HG02678 (cell line): ENCODE measurements around the gene FOXJ1.
"Not testable (repeated sequence)": the region's sequence is repeated elsewhere in the genome, so short reads cannot be mapped to it uniquely, and the experiment has no call there.

Experiments used
- ATAC-seq: cut with Tn5 transposase; IDR thresholded peaks from one replicate; pipeline ENCODE4 v1.9.1; 2021; ENCODE audit warnings: mild to moderate bottlenecking, moderate library complexity; ENCODE audit not compliant: unreplicated experiment

Gene FOXJ1

GRCh38 chr17:76141212-76142038, at the start of gene FOXJ1:
Gene FOXJ1 (minus strand): TSS chr17:76141245. CDS start chr17:76140395, 850 bp downstream.
- peak; percentile 79 for ATAC-seq

GRCh38 chr17:76189741-76190140, 48.7 kb upstream of the FOXJ1 start:
- ATAC-seq, result no peak

- ATAC-seq, result no peak
These were observed 48.2 kb upstream of the FOXJ1 start for GRCh38 chr17:76189247-76189646.

GRCh38 chr17:76188213-76189016, 47.4 kb upstream of the FOXJ1 start:
- ATAC-seq, result no peak

- ATAC-seq, result not testable (repeated sequence)
These were observed 45.7 kb upstream of the FOXJ1 start for GRCh38 chr17:76186774-76187173.

GRCh38 chr17:76184290-76184689, 43.2 kb upstream of the FOXJ1 start:
- no peak for ATAC-seq

- peak; percentile 69 for ATAC-seq
These were observed 41.1 kb upstream of the FOXJ1 start for GRCh38 chr17:76182016-76182764.

- ATAC-seq, result no peak
These were observed 38.7 kb upstream of the FOXJ1 start for GRCh38 chr17:76179496-76180467.

GRCh38 chr17:76178124-76178523, 37.1 kb upstream of the FOXJ1 start:
- no peak for ATAC-seq

GRCh38 chr17:76176701-76177574, 35.9 kb upstream of the FOXJ1 start:
- no peak for ATAC-seq

GRCh38 chr17:76174037-76174436, 33.0 kb upstream of the FOXJ1 start:
- no peak for ATAC-seq

- no peak for ATAC-seq
These were observed 32.4 kb upstream of the FOXJ1 start for GRCh38 chr17:76173474-76173873.

- no peak for ATAC-seq
These were observed 30.7 kb upstream of the FOXJ1 start for GRCh38 chr17:76171706-76172105.

GRCh38 chr17:76170114-76170513, 29.1 kb upstream of the FOXJ1 start:
- ATAC-seq, result no peak

GRCh38 chr17:76166906-76167305, 25.9 kb upstream of the FOXJ1 start:
- no peak for ATAC-seq

- no peak for ATAC-seq
These were observed 25.1 kb upstream of the FOXJ1 start for GRCh38 chr17:76166168-76166567.

GRCh38 chr17:76164331-76164730, 23.3 kb upstream of the FOXJ1 start:
- no peak for ATAC-seq

- no peak for ATAC-seq
These were observed 22.9 kb upstream of the FOXJ1 start for GRCh38 chr17:76163919-76164318.

GRCh38 chr17:76161619-76162266, 20.7 kb upstream of the FOXJ1 start:
- ATAC-seq, result no peak
